ENCODE data around the gene SH3GL1.

DNA sequence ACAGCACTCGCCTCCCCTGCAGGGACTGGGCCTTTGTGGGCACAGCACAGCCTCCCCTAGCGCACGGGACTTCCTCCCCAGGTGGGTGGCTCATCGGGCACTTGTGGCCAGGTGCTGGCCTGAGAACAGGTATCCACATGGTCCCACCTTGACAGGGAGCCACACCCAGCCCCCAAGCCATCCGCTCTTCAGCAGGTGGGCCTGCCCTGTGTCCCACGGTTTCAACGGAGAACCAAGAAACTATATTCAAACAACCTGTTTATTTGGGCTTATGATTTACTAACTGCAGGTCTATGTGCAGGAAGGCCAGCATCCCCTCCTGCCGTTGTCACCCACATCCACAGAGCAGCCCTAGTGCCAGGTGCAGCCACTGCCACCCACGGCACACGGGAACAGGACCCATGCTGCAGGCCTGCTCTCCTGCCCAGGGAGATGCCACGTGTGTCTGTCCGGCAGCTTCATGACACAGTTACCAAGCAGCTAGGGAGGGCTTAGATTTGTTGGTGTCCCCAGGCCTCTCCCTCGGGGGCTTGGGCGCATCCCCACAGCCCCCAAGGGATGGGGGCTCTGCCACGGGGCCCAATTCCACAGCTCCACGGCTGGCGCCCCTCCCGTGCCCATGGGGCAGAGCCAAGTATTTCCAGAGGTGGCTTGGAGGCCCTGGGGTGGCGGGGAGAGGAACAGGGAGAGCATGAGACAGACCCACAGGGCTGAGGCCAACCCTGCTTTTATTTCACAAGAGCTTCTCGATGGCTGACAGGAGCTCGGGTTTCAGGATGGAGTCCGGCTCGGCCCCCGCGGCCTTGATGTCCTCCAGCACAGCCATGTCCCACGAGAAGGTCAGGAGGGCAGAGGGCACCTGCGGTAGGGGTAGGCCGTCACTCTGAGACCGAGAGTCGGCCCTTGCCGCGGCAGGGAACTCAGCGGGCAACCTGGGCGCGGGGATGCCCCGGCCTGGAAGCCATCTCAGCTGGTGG lies 44.7 kb upstream of the SH3GL1 start:
- TF ChIP-seq POLR2AphosphoS5 (IDR thresholded peaks at IDR 0.05), result no peak
- TF ChIP-seq POLR2A (IDR thresholded peaks at IDR 0.05), result no peak

Data from prostate gland (tissue), 1 donor.